NCI-H2227 (cell line): ENCODE measurements around the gene BICRA.

Experiments
- DNase-seq: peaks from one replicate; lab custom pipeline; 2025; ENCODE audit not compliant: unreplicated experiment; lab: John Stamatoyannopoulos, UW

Gene BICRA

GRCh38 chr19:47691782-47692181 is 82.8 kb downstream of the BICRA start:
- DNase-seq: no peak

- DNase-seq: no peak
Observed at GRCh38 chr19:47693489-47693888, 84.6 kb downstream of the BICRA start.

DNA sequence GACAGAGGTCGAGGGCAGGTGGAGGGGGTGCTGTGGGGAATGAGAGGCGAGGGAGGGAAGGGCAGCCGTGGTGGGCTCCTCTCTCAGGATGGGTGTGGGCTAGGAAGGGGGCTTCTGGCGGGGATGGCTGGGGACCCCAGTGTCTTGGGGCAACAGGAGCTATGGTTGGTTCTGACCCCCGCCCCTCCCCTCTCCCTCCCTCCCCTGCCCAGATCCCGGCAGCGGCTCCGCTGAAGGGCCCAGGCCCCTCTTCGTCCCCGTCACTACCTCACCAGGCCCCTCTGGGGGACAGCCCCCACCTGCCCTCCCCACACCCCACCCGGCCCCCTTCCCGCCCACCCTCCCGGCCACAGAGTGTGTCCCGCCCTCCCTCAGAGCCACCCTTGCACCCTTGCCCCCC is 85.0 kb downstream of the BICRA start:
- DNase-seq: no peak

GRCh38 chr19:47694466-47695273 is 85.7 kb downstream of the BICRA start:
- DNase-seq: no peak

GRCh38 chr19:47695533-47696262 is 86.8 kb downstream of the BICRA start:
- no peak for DNase-seq

DNA sequence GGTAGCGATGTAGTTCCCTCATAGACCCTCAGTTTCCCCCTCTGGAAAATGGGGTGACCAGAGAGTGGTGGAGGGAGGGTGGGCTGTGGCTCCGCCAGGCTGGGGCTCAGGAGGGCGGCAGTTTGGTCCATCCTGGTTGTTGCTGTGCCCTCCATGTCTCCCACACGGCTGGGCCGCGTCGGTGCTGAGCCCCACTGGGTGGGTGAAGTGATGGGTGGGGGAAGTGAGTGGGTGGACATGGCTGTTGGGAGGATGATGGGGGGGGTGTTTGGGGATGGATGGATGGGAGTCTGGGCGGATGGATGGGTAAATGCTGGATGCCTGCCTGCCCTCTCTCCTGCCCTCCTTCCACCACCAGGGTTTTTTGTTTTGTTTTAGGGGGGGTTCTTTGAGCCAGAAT is 87.7 kb downstream of the BICRA start:
- DNase-seq: no peak

- DNase-seq: peak; percentile 79
Observed at GRCh38 chr19:47697863-47698609, 89.1 kb downstream of the BICRA start.

GRCh38 chr19:47698631-47699359 is 89.9 kb downstream of the BICRA start:
- DNase-seq: no peak

DNA sequence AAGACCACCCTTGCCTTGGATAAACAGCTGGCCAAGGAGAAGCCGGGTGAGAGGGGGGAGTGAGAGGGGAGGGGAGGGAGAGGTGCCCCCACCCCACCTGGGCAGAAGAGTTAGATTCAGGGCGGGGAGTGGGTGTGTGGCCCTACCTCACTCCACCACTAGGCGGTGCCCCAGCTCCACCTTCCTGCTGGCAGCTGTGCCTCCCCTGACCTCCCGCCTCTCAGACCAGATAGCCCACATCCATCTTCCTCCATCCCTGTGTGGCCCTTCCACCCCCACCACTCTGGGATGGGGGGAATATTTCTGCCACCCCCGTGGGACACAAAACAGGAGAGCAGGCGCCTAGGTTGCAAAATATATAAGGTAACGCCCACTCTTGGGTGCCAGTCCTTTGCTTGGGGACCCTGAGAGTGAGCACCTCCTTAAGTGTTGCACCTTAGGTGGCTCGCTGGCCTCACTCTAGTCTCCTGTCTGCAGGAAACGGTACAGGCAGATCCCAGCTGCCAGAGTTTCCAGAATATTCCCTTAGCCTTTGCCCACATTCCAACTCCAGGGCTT is 90.5 kb downstream of the BICRA start:
- peak; percentile 40 for DNase-seq

DNA sequence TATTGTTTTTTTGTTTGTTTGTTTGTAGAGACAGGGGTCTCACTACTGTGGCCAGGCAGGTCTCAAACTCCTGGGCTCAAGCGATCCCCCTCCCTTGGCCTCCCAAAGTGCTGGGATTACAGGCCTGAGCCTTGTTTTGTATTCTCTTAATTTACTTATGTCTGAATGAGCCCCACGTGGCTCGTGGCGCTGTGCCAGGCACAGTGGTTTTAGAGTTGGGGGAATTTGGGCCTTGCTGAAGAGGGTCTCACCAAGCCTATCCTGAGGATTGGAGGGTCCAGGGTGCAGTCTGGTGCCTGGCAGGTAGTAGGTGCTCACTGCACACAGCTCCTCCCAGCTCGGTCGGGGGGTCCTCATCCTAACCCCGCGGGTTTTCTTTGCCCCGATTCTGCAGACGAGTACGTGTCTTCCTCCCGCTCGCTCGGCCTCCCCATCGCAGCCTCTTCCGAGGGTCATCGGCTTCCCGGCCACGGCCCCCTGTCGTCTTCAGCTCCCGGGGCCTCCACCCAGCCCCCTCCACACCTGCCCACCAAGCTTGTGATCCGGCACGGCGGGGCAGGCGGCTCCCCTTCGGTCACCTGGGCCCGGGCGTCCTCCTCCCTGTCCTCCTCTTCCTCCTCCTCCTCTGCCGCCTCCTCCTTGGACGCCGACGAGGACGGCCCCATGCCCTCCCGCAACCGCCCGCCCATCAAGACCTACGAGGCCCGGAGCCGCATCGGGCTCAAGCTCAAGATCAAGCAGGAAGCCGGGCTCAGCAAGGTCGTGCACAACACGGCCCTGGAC is 92.2 kb downstream of the BICRA start:
- no peak for DNase-seq

DNA sequence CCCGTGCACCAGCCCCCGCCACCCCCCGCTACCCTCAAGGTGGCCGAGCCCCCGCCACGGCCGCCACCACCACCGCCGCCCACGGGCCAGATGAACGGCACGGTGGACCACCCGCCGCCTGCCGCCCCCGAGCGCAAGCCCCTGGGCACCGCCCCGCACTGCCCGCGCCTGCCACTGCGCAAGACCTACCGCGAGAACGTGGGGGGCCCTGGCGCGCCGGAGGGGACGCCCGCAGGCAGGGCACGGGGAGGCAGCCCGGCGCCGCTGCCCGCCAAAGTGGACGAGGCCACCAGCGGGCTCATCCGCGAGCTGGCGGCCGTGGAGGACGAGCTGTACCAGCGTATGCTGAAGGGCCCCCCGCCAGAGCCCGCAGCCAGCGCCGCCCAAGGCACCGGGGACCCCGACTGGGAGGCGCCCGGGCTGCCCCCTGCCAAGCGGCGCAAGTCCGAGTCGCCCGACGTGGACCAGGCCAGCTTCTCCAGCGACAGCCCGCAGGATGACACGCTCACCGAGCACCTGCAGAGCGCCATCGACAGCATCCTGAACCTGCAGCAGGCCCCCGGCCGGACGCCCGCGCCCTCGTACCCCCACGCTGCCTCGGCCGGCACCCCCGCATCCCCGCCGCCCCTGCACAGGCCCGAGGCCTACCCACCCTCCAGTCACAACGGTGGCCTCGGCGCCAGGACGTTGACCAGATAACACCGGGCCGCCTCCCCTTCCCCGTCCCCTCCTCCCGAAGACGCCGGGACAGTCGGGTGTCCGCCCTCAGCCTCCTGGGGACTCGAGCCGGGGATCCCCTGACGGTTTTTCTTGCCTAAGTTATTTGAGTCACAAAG is 93.0 kb downstream of the BICRA start:
- no peak for DNase-seq

- DNase-seq: no peak
Observed at GRCh38 chr19:47702671-47703070, 93.7 kb downstream of the BICRA start.

DNA sequence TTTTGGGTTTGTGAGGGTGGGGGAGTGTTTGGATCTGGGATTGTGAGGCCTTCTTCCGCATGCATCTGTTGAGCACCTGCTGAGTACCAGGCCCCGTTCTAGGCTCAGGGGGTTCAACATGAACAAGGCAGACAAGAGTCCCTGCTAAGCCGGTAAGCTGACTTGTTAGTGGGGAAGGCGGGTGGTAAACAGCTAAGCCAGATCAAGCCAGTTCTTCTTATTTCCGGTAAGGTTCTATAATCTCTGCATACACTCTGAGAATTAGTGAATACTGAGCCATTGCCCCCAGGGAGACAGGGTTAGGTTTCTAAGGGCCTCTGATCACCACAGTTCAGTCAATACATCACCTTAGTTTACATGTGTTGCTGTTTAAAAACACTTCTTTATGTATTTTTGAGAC is 94.4 kb downstream of the BICRA start:
- DNase-seq: no peak

DNA sequence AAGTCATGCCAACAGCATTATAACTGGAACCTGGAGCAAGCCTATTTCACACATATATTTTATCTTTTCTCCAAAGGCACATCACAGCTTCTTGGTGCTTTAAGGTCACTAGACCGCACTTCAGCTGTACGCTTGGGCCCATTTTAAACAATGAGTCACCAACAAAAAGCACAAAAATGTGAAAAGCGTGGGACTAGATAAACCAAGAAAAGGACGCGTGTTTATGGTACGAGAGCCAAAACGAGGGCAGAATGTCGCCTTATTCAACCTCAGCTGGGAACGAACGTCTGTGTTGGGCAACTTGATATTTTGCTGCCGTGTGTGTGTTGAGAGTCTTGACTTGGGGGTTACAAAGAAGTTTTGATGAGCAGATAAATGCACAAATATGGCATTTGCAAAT is 95.1 kb downstream of the BICRA start:
- DNase-seq: no peak

DNA sequence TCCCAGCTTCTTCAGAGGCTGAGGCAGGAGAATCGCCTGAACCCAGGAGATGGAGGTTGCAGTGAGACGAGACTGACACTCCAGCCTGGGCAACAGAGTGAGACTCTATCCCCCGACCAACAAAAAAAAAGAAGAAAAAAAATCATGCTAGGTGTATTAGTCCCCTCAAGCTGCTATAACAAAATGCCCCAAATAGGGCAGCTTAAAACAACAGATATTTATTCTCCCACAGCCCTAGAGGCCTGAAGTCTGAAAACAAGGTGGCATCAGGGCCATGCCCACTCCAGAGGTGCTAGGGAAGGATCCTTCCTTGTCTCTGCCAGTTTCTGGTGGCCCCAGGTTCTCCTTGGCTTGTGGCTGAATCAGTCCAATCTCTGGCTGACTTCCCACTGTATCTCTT is 95.7 kb downstream of the BICRA start:
- DNase-seq: no peak

DNA sequence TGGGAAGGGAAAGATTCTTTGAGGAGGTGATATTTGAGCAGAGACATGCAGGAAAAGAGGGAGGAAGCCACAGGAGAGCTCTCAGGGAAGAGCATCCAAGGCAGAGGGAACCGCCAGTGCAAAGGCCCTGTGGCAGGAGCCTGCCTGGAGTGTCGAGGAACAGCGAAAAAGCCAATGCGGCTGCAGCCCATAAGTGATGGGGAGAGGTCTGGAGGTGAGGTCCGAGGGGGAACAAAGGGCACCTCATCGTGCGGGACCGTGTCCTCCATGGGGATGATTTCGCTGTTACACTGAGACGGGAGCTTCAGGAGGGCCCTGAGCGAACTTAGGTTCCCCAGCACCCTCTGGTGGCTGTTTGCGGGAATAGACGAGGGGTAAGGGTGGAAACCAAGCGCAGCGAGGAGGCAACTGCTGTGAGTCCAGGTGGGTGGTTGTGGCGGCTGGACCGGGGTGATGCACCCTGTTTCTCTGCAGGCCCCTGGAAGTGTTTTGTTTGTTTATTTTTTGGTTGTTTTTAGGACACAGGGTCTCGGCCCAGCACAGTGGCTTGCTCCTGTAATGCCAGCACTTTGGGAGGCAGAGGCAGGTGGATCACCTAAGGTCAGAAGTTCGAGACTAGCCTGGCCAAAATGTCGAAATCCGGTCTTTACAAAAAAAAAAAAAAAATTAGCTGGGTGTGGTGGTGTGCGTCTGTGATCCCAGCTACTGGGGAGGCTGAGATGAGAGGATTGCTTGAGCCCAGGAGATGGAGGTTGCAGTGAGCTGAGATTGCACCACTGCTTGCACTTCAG is 98.4 kb downstream of the BICRA start:
- DNase-seq: peak; percentile 66

GRCh38 chr19:47711652-47712242 is 102.8 kb downstream of the BICRA start:
- DNase-seq: no peak
